SU-DHL-6 (cell line): ENCODE results near the gene PHACTR2.

Experiments used
- H2AFZ ChIP-seq: fragments of 200-600 bp; sonication (generic); 2 replicates; pipeline ENCODE4 v1.6.1; 2014; ENCODE audit warnings: low read depth, mild to moderate bottlenecking, moderate library complexity, mixed read lengths, antibody characterized with exemption, low read length; ENCODE audit not compliant: severe bottlenecking
- H3F3A ChIP-seq: fragments of 200-600 bp; shearing (Covaris generic); 2 replicates; pipeline ENCODE4 v1.6.0; 2016; ENCODE audit warnings: antibody characterized with exemption, mild to moderate bottlenecking; ENCODE audit not compliant: insufficient read depth
- H3K27ac ChIP-seq: fragments of 200-600 bp; sonication (generic); 2 replicates; pipeline ENCODE4 v1.5.1; 2016; ENCODE audit warnings: low read depth, mild to moderate bottlenecking, low read length, moderate library complexity, mixed read lengths
- H3K27me3 ChIP-seq: fragments of 200-600 bp; sonication (generic), shearing (Covaris generic); 2 replicates; pipeline ENCODE4 v1.6.0; 2014; ENCODE audit warnings: mild to moderate bottlenecking, low read length
- H3K36me3 ChIP-seq: fragments of 200-600 bp; sonication (generic); 2 replicates; pipeline ENCODE4 v1.6.1; 2014; ENCODE audit warnings: mild to moderate bottlenecking, low read length, mixed read lengths
- H3K4me2 ChIP-seq: fragments of 300-600, 200-600 bp; shearing (Covaris generic), sonication (generic); 2 replicates; pipeline ENCODE4 v1.6.0; 2014; ENCODE audit warnings: low read length, low read depth, mild to moderate bottlenecking; ENCODE audit not compliant: poor library complexity, severe bottlenecking
- H3K4me3 ChIP-seq: fragments of 200-600 bp; sonication (generic); 2 replicates; pipeline ENCODE4 v1.5.1; 2014; ENCODE audit warnings: antibody characterized with exemption, low read length, mild to moderate bottlenecking, mixed read lengths; ENCODE audit not compliant: insufficient read depth, poor library complexity, severe bottlenecking
- H3K79me2 ChIP-seq: fragments of 200-600 bp; sonication (generic); 2 replicates; pipeline ENCODE4 v1.6.1; 2014; ENCODE audit warnings: mild to moderate bottlenecking, low read length, moderate library complexity; ENCODE audit not compliant: insufficient read depth
- H3K9ac ChIP-seq: fragments of 200-600 bp; sonication (generic); 2 replicates; pipeline ENCODE4 v1.7.0; 2014; ENCODE audit warnings: mild to moderate bottlenecking, low read length
- H3K9me2 ChIP-seq: fragments of 200-600 bp; sonication (generic); replicated peaks from 2 replicates; pipeline ENCODE4 v1.6.1; 2014; ENCODE audit warnings: low read length; ENCODE audit not compliant: insufficient read depth
- H3K9me3 ChIP-seq: fragments of 200-600 bp; sonication (generic); 2 replicates; pipeline ENCODE4 v1.6.1; 2014; ENCODE audit warnings: low read length, mixed read lengths; ENCODE audit not compliant: insufficient read depth
- H4K20me1 ChIP-seq: fragments of 200-600 bp; sonication (generic); 2 replicates; pipeline ENCODE4 v1.6.1; 2014; ENCODE audit warnings: low read depth, mild to moderate bottlenecking, antibody characterized with exemption, low read length, moderate library complexity, mixed read lengths
- CTCF ChIP-seq: fragments of 200-600 bp; sonication (generic); IDR thresholded peaks from one replicate; pipeline ENCODE4 v1.5.1; 2017; ENCODE audit warnings: antibody characterized with exemption, mild to moderate bottlenecking, low read length, moderate library complexity; ENCODE audit not compliant: insufficient read depth, poor library complexity, severe bottlenecking
- EZH2phosphoT487 ChIP-seq: fragments of 200-600 bp; sonication (generic), shearing (Covaris generic); conservative IDR thresholded peaks from 2 replicates; pipeline ENCODE4 v1.6.1; 2018; ENCODE audit warnings: mild to moderate bottlenecking, antibody characterized with exemption, low read length, moderate library complexity, mixed read lengths

Gene PHACTR2

GRCh38 chr6:143757346-143757832, 79.6 kb downstream of the PHACTR2 start:
- TF ChIP-seq EZH2phosphoT487 (no peak), CTCF (no peak)
- Histone ChIP-seq H3K4me2 (no peak overlapping the region), H3K27me3 (no peaks in the 10 kb centered on the region), H3K27ac (no peak overlapping the region), H3K79me2 (no peaks in the 10 kb centered on the region), H3F3A (no peaks in the 10 kb centered on the region), H3K9me3 (no peaks in the 10 kb centered on the region), H3K9ac (no peak overlapping the region), H3K36me3 (no peaks in the 10 kb centered on the region), H2AFZ (no peak overlapping the region), H4K20me1 (no peaks in the 10 kb centered on the region), H3K4me3 (no peak overlapping the region), H3K9me2 (no peaks in the 10 kb centered on the region)

GRCh38 chr6:143758551-143758950, 80.8 kb downstream of the PHACTR2 start:
- Histone ChIP-seq H3K9ac (no peak overlapping the region), H3K79me2 (no peaks in the 10 kb centered on the region), H3K9me3 (no peaks in the 10 kb centered on the region), H3F3A (no peaks in the 10 kb centered on the region), H3K36me3 (no peaks in the 10 kb centered on the region), H4K20me1 (no peaks in the 10 kb centered on the region), H2AFZ (no peak overlapping the region), H3K9me2 (no peaks in the 10 kb centered on the region), H3K4me3 (no peak overlapping the region), H3K27me3 (no peaks in the 10 kb centered on the region), H3K4me2 (no peak overlapping the region), H3K27ac (no peak overlapping the region)
- no peak for TF ChIP-seq CTCF
- TF ChIP-seq EZH2phosphoT487 = no peak

- Histone ChIP-seq H3K36me3 (no peaks in the 10 kb centered on the region), H3K4me3 (no peak overlapping the region), H3K79me2 (no peaks in the 10 kb centered on the region), H3K9ac (no peak overlapping the region), H3K4me2 (no peak overlapping the region), H3K9me2 (no peaks in the 10 kb centered on the region), H3K9me3 (no peaks in the 10 kb centered on the region), H4K20me1 (no peaks in the 10 kb centered on the region), H3F3A (no peaks in the 10 kb centered on the region), H3K27ac (no peak overlapping the region), H3K27me3 (no peaks in the 10 kb centered on the region), H2AFZ (no peak overlapping the region)
- no peak for TF ChIP-seq EZH2phosphoT487
- no peak for TF ChIP-seq CTCF
Observed at GRCh38 chr6:143759666-143760065, 81.9 kb downstream of the PHACTR2 start.
